Stimulated activated CD4-positive, alpha-beta T cell treated with anti-CD3 and anti-CD28 coated beads, Interleukin-12 subunit alpha, Interleukin-12 subunit beta, amount 100 ng/mL, for 4 hours (primary cell): Measurements from ENCODE around the gene CREB1.
"Not testable (repeated sequence)": the region's sequence is repeated elsewhere in the genome, so short reads cannot be mapped to it uniquely, and the experiment has no call there.

ENCODE experiments used
- DNase-seq: peaks from one replicate; pipeline ENCODE4 v3.0.0-alpha.2; 2020

The CREB1 gene

GRCh38 chr2:207621501-207622039 lies 91.8 kb downstream of the CREB1 start:
- DNase-seq: no peak

- DNase-seq: peak; percentile 64
Observed at GRCh38 chr2:207624185-207625013, 94.6 kb downstream of the CREB1 start.

- DNase-seq: peak; percentile 92
Observed at GRCh38 chr2:207625014-207625907, 95.5 kb downstream of the CREB1 start, which contains the start of gene METTL21A. Gene METTL21A, minus strand, starts transcription at chr2:207625394. Its CDS starts 1,019 bp downstream, at chr2:207624375.

GRCh38 chr2:207629553-207629952 lies 99.8 kb downstream of the CREB1 start:
- DNase-seq: no peak

GRCh38 chr2:207630491-207630890 lies 100.7 kb downstream of the CREB1 start:
- no peak for DNase-seq

- DNase-seq: no peak
Observed at GRCh38 chr2:207632575-207633493, 103.1 kb downstream of the CREB1 start.

- no peak for DNase-seq
Observed at GRCh38 chr2:207633686-207634085, 103.9 kb downstream of the CREB1 start.

GRCh38 chr2:207635468-207636200 lies 105.9 kb downstream of the CREB1 start:
- no peak for DNase-seq

- DNase-seq: not testable (repeated sequence)
Observed at GRCh38 chr2:207639288-207639687, 109.5 kb downstream of the CREB1 start.

GRCh38 chr2:207640160-207640559 lies 110.4 kb downstream of the CREB1 start:
- DNase-seq: no peak

- no peak for DNase-seq
Observed at GRCh38 chr2:207640661-207641060, 110.9 kb downstream of the CREB1 start.

- DNase-seq: no peak
Observed at GRCh38 chr2:207643892-207644291, 114.1 kb downstream of the CREB1 start.

- not testable (repeated sequence) for DNase-seq
Observed at GRCh38 chr2:207646582-207646981, 116.8 kb downstream of the CREB1 start.
